Colonic mucosa (tissue), 4 donors: ENCODE data around the gene ABL2. TPM values are rescaled to one million over a fixed set of nuclear protein-coding genes. Genes with fewer than 3 reads are reported as not detected.

ENCODE experiments used
- DNase-seq: peaks from one replicate; pipeline ENCODE4 v3.0.0-alpha.2; 2020
- H3K27ac ChIP-seq: fragments of 200-600 bp; one replicate; pipeline ENCODE4 v1.8.0; 2021
- H3K27me3 ChIP-seq: fragments of 200-600 bp; one replicate; pipeline ENCODE4 v1.8.0; 2021
- H3K36me3 ChIP-seq: fragments of 200-600 bp; one replicate; pipeline ENCODE4 v1.8.0; 2021
- H3K4me1 ChIP-seq: fragments of 200-600 bp; one replicate; pipeline ENCODE4 v1.8.0; 2021; ENCODE audit warnings: mild to moderate bottlenecking
- H3K4me3 ChIP-seq: fragments of 200-600 bp; one replicate; pipeline ENCODE4 v1.8.0; 2021
- H3K9ac ChIP-seq, 2 donors: one replicate each; pipeline ENCODE4 v1.7.0; 2013; ENCODE audit warnings: control low read depth in 2 of 2, low read depth in 2 of 2, low read length in 2 of 2
- H3K9me3 ChIP-seq: fragments of 200-600 bp; one replicate; pipeline ENCODE4 v1.8.0; 2021
- CTCF ChIP-seq: fragments of 200-600 bp; IDR thresholded peaks from one replicate; pipeline ENCODE4 v1.8.0; 2022; ENCODE audit warnings: antibody characterized with exemption, mild to moderate bottlenecking
- intact Hi-C: fragments of 100-400 bp; cut with DNase I; formaldehyde crosslinking; loops from one replicate; pipeline ENCODE4 v1.14.1; 2022
- total RNA-seq, 2 donors: library from RNA; stranded (reverse); fragmentation: NEBNext Ultra II Directional in 1 of 2; extraction: Animal tissue kit (Norgen Biotek cat#: 25700) in 1 of 2; gene quantifications; one replicate each; pipeline ENCODE4 v1.2.1, GENCODE V29; 2021
- donor health status: healthy.
- donor health status: DM: no; HTN: no; CAD: no.
- donor health status: DM: no; HTN: no; CAD: no.

The ABL2 gene
- total RNA-seq, 2 donors from 2014 or later: 9.1 to 12.8 TPM

GRCh38 chr1:179079113-179079761 lies 150.2 kb downstream of the ABL2 start:
- no peak overlapping the region for H3K9ac ChIP-seq
- peak; percentile 67 for DNase-seq
- peak; percentile 39 for TF ChIP-seq CTCF
- no peak overlapping the region for H3K27ac ChIP-seq
- no peaks in the 10 kb centered on the region for H3K36me3 ChIP-seq
- H3K4me3 ChIP-seq: no peak overlapping the region
- H3K4me1 ChIP-seq: peaks cover 5% of the 10 kb centered on the region
- no peaks in the 10 kb centered on the region for H3K9me3 ChIP-seq
- intact Hi-C loops: loop anchor here (5.0 kb wide), 1 partner anchor 288 kb away; the partner anchor contains the start of gene AXDND1
- H3K27me3 ChIP-seq: no peaks in the 10 kb centered on the region

GRCh38 chr1:179077396-179077795 lies 152.1 kb downstream of the ABL2 start:
- Histone ChIP-seq H3K9ac (no peak overlapping the region), H3K9me3 (no peaks in the 10 kb centered on the region), H3K27me3 (no peaks in the 10 kb centered on the region), H3K27ac (no peak overlapping the region), H3K4me3 (no peak overlapping the region), H3K4me1 (peaks cover 5% of the 10 kb centered on the region), H3K36me3 (no peaks in the 10 kb centered on the region)
- no peak for TF ChIP-seq CTCF
- intact Hi-C loops: loop anchor here (5.0 kb wide), 1 partner anchor 290 kb away; the partner anchor contains the start of gene AXDND1
- no peak for DNase-seq

- Histone ChIP-seq H3K36me3 (no peaks in the 10 kb centered on the region), H3K9me3 (no peaks in the 10 kb centered on the region), H3K9ac (no peak overlapping the region), H3K27ac (no peak overlapping the region), H3K4me1 (no peaks in the 10 kb centered on the region), H3K4me3 (no peak overlapping the region), H3K27me3 (no peaks in the 10 kb centered on the region)
- TF ChIP-seq CTCF: no peak
- intact Hi-C loops: no loop called here
- DNase-seq: no peak
Measured at GRCh38 chr1:179066471-179066870, 163.0 kb downstream of the ABL2 start.

GRCh38 chr1:179061360-179062282 lies 167.9 kb downstream of the ABL2 start:
- H3K36me3 ChIP-seq: no peaks in the 10 kb centered on the region
- intact Hi-C loops: no loop called here
- H3K4me3 ChIP-seq: no peak overlapping the region
- H3K9ac ChIP-seq: no peak overlapping the region
- H3K27me3 ChIP-seq: no peaks in the 10 kb centered on the region
- no peak for DNase-seq
- H3K27ac ChIP-seq: no peak overlapping the region
- no peaks in the 10 kb centered on the region for H3K9me3 ChIP-seq
- H3K4me1 ChIP-seq: no peaks in the 10 kb centered on the region
- no peak for TF ChIP-seq CTCF

GRCh38 chr1:179058487-179059483 lies 170.7 kb downstream of the ABL2 start:
- intact Hi-C loops: no loop called here
- H3K4me3 ChIP-seq: no peak overlapping the region
- H3K36me3 ChIP-seq: no peaks in the 10 kb centered on the region
- no peaks in the 10 kb centered on the region for H3K27me3 ChIP-seq
- H3K27ac ChIP-seq: no peak overlapping the region
- H3K4me1 ChIP-seq: no peaks in the 10 kb centered on the region
- H3K9ac ChIP-seq: no peak overlapping the region
- DNase-seq: no peak
- H3K9me3 ChIP-seq: no peaks in the 10 kb centered on the region
- TF ChIP-seq CTCF: no peak
